ENCODE results near the gene SLC66A1.
"Not testable (repeated sequence)": the region's sequence is repeated elsewhere in the genome, so short reads cannot be mapped to it uniquely, and the experiment has no call there.

Gene SLC66A1, protein sequence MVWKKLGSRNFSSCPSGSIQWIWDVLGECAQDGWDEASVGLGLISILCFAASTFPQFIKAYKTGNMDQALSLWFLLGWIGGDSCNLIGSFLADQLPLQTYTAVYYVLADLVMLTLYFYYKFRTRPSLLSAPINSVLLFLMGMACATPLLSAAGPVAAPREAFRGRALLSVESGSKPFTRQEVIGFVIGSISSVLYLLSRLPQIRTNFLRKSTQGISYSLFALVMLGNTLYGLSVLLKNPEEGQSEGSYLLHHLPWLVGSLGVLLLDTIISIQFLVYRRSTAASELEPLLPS

DNA sequence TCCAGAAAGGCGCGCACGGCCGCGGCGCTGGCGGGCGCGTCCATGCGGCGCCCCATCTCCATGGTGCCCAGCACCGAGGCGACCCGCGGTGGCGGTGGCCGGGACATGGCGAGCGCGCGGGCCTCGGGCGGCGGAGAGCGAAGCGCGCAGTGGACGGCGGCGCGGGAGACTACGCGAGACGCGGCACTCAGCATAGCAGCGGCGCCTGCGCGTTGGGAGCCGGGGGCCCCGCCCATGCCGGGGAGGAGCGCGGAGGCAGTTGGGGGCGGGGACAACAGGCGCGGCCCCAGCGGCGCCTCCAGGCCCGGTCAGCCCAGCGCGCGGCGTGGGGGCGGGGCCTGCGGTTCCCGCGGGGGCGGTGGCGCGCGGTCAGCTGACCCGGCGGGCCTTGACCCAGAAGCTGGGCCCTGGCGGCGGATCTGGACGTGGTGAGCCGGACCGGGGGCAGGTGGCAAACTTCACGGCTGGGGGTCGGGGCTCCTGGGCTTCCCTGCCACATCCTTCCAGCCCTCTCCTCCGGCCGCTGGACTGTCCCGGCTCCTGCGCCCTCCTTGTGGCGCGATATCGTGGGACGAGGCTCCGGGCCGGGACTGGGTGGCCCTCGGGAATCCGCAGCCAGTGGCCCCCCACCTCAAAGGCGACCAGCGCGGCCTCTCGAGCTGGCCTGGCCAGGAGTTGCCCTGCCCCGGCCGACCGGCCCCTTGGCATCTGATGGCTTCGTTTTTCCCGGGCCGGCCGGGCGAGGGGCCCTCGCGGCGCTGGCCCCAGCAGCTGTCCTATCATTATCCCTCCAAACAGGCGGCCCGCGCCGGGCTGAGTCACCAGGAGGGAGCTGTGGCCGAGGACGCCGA is at the start of gene SLC66A1, which contains the start of gene AKR7A2:
Gene SLC66A1, plus strand, starts transcription at position 396 of the 851 bp plus-strand sequence. CDS start 5,352 bp downstream, outside the sequence.
Gene AKR7A2, minus strand, starts transcription at position 214 of the 851 bp plus-strand sequence. Its CDS starts 20 bp downstream, at position 194.
- DNase-seq, result peak; percentile 79 to 81

DNA sequence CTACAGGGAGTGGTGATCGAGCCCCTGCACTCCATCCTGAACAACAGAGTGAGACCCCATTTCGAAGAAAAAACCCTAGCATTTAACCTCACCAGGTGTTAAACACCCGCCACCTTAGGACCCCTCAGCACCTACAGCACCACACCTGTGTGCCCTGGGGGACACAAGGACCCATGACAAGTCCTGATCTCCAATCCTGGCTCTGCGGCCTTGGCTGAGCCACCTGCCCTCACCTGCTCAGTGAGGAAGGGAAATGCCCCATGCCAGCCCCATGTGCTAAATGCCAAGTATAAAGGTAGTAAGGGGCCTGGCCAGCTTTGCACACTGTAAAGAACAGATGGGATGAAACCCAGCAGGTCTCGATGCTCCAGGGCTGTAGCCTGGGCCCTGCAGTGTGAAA is 49.4 kb upstream of the SLC66A1 start:
- DNase-seq, result no peak

DNA sequence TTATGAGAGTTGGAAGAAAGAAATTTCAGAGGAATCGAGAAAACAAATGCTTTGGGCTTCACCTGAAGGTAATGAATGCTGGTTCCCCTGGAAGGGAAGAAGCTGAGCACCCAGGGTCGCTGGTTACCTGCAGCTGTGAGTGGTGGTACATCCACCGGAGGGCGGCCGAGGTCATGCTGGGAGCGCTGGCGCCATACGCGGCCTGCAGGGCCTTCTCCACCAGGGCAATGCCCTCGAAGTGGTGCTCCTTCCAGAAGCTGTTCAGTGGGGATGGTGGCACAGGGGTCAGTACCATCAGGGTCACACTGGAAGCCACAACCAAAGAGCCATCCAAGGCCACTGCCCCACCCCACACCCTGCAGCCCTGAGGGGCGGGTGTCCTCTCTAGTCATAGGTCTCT is 43.7 kb upstream of the SLC66A1 start:
- DNase-seq, result no peak

DNA sequence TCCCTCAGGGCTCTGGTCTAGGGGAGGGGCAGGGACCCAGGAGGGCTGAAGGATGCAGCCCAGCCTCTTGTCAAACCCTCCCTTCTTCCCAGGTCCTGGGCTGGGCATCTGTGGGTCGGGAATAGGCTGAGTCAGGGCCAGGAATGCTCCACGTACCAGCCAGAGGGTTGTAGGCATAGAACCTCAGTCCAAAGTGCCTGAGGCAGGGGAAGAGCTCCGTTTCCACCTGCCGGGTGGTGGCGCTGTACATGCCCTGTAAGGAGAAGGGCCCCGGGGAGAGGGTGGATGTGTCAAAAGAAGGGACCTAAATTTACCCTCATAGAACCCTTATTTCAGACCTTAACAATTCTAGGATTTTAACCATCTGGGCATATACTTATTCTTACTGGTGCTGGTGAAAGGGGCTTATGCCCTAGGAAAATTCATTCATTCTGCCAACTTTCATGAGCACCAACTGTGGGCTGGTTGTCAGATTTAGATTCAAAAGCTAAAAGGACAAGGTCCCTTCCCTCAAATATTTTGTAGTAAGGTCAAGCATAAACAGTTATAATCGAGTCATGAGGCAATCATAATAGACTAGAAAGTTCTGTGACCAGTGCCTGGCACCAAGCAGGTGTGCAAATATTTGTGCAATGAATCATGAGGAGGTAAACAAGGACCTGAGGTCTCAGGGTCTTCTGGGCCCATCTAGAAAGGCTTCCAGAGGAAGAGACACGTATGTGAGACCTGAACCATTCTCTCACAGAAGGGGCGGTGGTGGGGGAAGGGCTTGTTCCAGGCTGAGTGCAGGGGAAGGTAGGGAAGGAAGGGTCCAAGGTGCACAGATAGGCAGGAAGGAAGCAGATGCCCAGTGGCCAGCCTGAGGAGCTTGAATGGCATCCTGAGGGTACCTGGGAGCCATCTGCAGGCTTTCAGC is 42.4 kb upstream of the SLC66A1 start:
- DNase-seq, result not testable (repeated sequence)

DNA sequence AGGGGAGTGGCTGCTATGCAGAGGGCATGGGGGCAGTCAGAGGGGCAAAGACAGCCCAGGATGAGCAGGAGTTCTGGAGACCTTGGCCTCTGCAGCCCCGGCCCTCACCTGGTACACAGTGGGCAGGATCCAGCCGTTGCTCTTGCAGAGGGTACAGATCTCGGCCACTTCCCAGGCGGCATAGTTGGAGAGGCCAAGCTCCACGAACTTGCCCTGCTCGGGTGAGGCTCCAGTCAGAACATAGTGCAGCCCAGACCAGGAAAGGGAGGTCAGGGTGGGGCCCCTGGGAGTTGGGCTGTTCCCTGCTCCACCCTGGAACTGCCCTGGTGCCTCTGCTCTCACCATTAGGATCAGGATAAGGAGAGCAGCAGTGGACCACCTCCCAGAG is 41.8 kb upstream of the SLC66A1 start:
- DNase-seq, result not testable (repeated sequence)

DNA sequence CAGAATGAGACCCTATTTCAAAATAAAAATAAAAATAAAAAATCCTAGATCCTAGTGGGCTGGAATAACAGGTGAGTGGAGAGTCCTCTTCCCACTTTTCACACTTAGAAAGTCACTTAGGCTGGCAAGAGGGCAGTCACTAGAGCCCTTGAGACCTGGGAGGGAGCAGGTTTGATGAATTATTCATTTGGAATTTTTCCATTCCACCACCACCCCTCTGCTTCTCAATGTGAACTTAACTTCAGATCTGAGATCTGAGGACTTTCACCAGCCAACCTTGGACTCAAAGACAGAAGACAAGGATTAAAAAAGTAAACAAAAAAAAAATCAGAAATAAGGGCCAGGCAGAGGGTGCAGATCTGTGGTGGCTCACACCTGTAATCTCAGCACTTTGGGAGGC is 40.1 kb upstream of the SLC66A1 start:
- no peak for DNase-seq

DNA sequence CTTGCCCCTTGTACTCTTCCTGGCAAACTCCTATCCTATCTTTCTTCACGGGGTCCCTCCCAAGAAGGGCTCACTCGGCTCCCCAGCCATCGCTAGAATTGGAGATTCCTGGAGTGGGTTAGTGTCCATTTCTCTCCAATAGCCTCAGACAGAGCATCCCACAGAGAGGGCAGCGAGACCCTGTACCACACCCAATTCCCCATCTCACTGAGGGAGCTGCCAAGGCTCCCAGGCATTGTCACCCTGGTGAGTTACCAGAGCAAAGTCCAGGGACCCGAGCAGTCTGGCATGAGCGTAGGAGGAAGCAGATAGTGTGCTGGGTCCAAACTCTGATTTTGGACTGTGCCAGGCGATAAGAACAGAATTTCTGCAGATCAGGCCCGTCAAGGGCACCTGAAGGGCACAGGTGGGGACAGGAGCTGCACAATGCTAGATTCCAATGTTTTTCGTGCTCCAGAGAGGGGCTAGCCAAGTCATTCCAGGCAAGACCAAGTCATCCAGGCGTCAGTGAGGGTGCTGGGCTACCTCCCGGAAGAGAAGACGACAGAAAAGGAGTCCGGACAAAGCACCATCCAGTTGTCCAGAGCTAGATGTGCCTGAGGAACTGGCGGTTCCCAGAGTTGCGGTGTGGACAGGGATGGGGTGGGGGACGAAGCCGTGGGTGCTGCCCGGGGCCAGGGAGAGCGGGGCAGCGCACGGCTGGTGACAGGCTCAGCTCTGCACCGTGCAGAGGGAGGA is 38.9 kb upstream of the SLC66A1 start:
- no peak for DNase-seq

DNA sequence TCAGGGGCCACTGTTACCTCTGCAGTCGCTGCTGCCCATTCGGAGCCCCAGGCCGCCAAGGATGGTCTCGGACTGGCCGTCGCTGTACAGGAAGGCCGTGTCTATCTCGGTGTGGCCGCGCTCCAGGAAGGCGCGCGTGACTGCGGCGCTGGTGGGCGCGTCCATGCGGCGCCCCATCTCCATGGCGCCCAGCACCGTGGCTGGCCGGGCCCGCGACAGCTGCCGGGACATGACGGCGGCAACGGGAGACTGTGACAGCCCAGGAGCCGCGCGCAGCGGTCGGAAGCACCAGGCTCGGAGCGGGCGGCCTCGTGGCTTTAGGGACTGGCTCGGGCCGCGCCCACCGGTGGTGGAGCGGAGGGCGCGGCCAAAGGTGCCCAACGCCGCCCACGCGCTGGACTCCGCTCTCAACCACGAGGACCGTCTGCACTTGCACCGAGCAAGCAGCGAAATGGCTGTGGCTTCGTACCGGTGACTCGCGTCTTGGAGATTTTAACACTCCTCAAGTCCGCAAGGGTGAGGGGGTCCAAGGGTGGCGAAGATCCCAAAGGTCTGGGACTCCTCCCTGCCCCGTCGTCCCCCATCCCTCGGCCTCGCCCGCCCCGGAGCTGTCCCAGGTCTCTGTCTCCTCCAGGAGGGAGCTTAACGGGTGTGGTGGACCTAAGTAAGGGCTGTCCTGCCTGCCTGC is 38.1 kb upstream of the SLC66A1 start:
- not testable (repeated sequence) for DNase-seq

DNA sequence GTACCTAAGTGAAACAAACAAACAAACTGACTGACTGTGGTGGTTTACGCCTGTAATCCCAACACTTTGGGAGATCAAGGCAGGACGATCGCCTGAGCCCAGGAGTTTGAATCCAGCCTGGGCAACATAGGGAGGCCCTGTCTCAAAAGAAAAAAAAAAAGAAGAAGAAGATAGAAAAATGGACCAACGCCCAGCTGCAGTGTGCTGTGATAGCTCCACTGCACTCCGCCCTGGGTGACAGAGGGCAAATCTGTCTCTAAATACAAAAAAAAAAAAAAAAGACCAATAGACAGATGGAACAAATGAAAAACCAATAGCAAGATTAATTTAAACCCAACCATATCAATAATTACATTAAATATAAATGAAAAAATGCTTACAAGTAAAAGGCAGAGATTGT is 37.5 kb upstream of the SLC66A1 start:
- DNase-seq, result no peak

DNA sequence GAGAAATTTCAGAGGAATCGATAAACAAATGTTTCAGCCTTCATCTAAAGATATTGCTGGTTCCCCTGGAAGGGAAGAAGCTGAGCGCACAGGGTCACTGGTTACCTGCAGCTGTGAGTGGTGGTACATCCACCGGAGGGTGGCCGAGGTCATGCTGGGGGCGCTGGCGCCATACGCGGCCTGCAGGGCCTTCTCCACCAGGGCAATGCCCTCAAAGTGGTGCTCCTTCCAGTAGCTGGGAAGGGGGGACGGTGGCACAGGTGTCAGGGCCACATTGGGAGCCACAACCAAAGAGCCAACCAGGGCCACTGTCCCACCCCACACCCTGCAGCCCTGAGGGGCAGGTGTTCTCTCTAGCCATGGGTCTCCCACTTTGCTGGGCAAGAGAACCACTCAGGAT is 28.2 kb upstream of the SLC66A1 start:
- DNase-seq, result no peak

DNA sequence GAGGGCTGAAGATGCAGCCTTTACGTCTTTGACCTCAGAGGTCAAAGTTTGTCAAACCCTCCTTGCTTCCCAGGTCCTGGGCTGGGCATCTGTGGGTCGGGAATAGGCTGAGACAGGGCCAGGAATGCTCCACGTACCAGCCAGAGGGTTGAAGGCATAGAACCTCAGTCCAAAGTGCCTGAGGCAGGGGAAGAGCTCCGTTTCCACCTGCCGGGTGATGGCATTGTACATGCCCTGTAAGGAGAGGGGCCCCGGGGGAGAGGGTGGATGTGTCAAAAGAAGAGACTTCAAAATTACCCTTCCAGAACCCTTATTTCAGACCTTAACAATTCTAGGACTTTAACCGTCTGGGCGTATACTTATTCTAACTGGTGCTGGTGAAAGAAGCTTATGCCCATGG is 27.2 kb upstream of the SLC66A1 start:
- no peak for DNase-seq

DNA sequence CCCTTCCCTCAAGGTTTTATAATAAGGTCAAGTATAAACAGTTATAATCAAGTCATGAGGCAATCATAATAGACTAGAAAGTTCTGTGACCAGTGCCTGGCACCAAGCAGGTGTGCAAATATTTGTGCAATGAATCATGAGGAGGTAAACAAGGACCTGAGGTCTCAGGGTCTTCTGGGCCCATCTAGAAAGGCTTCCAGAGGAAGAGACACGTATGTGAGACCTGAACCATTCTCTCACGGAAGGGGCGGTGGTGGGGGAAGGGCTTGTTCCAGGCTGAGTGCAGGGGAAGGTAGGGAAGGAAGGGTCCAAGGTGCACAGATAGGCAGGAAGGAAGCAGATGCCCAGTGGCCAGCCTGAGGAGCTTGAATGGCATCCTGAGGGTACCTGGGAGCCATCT is 26.8 kb upstream of the SLC66A1 start:
- DNase-seq, result not testable (repeated sequence)

DNA sequence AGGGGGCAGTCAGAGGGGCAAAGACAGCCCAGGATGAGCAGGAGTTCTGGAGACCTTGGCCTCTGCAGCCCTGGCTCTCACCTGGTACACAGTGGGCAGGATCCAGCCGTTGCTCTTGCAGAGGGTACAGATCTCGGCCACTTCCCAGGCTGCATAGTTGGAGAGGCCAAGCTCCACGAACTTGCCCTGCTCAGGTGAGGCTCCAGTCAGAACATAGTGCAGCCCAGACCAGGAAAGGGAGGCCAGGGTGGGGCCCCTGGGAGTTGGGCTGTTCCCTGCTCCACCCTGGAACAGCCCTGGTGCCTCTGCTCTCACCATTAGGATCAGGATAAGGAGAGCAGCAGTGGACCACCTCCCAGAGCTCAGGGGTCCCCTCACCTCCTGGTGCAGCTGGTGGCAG is 26.3 kb upstream of the SLC66A1 start:
- DNase-seq, result not testable (repeated sequence)

DNA sequence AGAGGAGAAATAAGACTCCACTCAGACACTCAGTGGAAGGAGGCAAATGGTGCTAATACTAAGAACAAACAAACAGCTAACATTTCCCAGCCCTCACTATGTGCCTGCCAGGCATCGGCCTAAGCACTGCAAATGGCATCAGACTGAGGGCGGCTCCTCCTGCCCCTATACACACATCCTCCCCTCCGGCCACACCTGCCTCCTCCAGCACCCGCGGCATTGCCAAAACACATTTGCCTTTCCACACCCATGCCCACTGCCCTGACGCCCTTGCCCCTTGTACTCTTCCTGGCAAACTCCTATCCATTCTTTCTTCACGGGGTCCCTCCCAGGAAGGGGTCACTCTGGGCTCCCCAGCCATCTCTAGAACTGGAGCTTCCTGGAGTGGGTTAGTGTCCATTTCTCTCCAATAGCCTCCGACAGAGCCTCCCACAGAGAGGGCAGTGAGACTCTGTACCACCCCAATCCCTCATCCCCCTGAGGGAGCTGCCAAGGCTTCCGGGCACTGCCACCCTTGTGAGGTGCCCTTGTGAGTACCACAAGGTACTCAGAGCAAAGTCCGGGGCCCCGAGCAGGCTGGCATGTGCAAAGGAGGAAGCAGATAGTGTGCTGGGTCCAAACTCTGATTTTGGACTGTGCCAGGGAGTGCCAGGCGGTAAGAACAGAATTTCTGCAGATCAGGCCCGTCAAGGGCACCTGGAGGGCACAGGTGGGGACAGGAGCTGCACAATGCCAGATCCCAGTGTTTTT is 24.5 kb upstream of the SLC66A1 start:
- no peak for DNase-seq

DNA sequence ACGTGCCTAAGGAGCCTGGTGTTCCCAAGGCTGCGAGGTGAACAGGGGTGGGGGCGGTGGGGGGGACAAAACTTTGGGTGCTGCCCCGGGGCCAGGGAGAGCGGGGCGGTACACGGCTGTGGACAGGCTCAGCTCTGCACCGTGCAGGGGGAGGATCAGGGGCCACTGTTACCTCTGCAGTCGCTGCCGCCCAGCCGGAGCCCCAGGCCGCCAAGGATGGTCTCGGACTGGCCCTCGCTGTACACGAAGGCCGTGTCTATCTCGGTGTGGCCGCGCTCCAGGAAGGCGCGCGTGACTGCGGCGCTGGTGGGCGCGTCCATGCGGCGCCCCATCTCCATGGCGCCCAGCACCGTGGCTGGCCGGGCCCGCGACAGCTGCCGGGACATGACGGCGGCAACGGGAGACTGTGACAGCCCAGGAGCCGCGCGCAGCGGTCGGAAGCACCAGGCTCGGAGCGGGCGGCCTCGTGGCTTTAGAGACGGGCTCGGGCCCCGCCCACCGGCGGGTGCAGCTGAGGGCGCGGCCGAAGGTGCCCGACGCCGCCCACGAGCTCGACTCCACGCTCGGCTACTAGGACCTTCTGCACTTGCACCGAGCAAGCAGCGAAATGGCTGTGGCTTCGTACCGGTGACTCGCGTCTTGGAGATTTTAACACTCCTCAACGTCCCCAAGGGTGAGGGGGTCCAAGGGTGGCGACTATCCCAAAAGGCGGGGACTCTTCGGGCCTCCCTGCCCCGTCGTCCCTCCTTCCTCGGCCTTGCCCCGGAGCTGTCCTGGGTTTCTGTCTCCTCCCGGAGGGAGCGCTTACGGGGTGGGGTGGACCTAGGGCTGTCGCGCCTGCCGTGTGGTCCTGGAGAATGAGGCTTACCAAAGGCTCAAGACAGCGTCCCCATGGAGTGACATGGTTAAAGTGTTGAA is 23.5 kb upstream of the SLC66A1 start, which contains the start of gene AKR7A3:
Gene AKR7A3, minus strand, starts transcription at position 447 of the 918 bp plus-strand sequence. Its CDS starts 61 bp downstream, at position 386.
- DNase-seq, result peak; percentile 44 to 50

DNA sequence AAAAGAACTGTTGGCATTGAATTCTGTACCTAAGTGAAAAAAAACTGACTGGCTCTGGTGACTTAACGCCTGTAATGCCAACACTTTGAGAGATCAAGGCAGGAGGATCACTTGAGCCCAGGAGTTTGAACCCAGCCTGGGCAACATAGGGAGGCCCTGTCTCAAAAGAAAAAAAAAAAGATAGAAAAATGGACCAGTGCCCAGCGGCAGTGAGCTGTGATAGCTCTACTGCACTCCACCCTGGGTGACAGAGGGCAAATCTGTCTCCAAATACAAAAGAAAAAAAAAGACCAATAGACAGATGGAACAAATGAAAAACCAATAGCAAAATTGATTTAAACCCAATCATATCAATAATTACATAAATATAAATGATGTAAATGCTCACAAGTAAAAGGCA is 22.9 kb upstream of the SLC66A1 start:
- DNase-seq, result no peak

DNA sequence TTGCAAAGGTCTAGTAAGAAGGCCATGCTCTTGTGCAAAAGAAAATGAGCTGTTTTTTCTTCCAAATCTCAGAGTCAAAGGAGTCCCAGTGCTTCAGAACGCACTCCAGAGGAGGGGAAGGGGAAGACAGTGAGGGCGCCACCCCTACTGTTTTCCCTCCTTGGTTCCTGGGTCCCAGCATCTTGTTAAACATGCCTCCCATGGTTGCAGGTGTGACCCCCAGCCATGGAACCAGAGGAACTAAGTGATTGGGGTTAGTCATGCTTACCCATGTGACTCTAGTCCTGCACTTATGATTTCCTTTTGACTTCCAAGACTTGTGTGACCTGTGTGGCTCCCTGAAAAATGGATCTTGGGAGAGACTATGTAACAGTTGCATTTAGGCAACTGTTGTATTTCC is 17.5 kb upstream of the SLC66A1 start:
- no peak for DNase-seq

DNA sequence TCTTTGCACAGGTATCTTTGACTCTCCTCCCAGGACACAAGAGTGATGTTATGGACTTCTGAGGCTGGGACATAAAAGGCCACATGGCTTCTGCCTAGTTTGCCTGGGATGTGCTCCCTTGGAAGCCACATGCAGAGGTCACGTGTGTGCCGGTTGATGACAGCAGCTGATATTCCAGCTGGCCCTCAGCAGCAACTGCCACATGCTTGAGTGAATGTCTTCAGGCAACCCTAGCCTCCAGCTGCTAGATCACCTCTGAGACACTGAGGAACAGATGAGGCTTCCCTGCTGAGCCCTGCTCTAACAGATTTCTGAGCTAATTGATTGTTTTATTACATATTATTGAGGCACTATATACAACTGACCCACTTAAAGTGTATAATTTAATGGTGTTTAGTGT is 11.9 kb upstream of the SLC66A1 start:
- DNase-seq, result no peak

DNA sequence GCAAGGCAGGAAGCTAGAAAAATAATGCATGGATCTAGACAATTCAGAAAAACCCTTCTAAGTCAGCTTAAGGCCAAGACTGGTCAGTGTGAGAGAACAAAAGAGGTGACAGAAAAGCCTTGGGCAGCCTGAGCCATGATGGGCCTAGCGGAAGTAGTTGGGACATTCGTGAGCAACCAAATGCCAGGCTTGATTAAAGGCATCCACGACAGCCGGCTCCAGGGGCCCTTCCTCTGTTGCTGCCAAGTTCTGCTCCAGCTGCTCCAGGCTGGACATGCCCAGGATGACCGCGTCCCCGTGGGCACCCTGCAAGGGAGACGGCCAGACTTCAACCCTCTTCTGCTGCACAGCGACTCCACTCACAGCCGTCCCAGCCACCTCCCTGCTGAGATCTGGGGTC is 8.0 kb upstream of the SLC66A1 start:
- not testable (repeated sequence) for DNase-seq

DNA sequence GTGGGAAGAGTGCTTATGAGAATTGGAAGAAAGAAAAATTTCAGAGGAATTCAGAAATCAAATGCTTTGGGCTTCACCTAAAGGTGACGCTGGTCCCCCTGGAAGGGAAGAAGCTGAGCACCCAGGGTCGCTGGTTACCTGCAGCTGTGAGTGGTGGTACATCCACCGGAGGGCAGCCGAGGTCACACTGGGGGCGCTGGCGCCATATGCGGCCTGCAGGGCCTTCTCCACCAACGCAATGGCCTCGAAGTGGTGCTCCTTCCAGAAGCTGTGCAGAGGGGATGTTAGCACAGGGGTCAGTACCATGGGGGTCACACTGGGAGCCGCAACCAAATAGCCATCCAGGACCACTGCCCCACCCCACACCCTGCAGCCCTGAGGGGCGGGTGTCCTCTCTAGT is 6.2 kb upstream of the SLC66A1 start:
- DNase-seq, result no peak

Measured in activated CD4-positive, alpha-beta T cell treated with anti-CD3 and anti-CD28 coated beads, Interleukin-2, amount 50 U/mL, for 4 hours (primary cell).